Measurements from ENCODE around the gene WDR72. TPM values are rescaled to one million over a fixed set of nuclear protein-coding genes. Genes with fewer than 3 reads are reported as not detected.

Gene WDR72
- total RNA-seq, 2 experiments from 2014 or later: not detected

DNA sequence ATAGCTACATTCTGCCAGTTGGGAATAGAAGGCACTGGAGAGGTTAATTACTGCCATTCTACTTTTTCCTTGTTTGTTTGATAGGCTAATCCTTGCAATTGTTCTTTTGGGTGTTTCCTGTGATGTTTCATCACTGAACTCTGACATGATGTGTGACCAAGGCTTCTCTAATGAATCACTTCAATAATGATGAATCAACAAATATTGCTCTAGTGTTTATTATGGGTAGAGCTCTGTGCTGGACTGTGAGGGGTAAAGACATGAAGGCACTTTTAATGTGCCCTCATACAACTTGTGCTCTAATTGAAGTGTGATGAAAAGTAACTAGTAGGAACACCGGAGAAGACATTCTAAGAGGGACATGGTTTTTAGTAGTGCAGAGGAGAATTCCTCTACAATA lies 233.6 kb downstream of the WDR72 start:
- ChIA-PET POLR2A (no interaction called here), CTCF (interaction anchor here (1.6 kb wide), 1 partner anchor 11 kb away, joined by 3 read pairs; no protein-coding TSS in a partner anchor)
- H3K27me3 Mint-ChIP-seq: no peaks in the 10 kb centered on the region
- no peaks in the 10 kb centered on the region for H3K36me3 Mint-ChIP-seq (ENCODE audit: low read depth)
- no peak overlapping the region for H3K27ac Mint-ChIP-seq
- no peak for DNase-seq
- no peaks in the 10 kb centered on the region for H3K4me1 Mint-ChIP-seq
- no peak overlapping the region for H3K4me3 Mint-ChIP-seq
- H3K9me3 Mint-ChIP-seq: no peaks in the 10 kb centered on the region

DNA sequence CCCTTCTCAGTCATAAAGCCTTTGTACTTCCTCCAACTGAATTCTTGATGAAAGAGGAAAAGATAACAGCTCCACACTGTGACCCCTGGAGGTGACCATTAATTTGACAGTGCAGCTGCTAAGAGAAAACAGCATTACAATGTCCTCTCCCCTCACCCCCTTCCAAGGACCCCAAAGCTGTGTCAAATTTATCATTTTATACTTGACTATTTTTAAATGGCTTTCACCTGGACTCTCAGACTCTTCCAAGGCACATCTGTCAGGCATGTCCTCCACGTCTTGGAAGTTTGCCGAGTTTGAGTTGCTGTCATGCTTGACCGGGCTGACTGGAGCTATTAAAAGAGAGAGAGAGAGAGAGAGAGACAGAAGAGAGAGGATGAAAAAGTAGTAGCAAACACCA lies 236.5 kb downstream of the WDR72 start:
- H3K4me1 Mint-ChIP-seq: no peaks in the 10 kb centered on the region
- H3K9me3 Mint-ChIP-seq: no peaks in the 10 kb centered on the region
- DNase-seq: no peak
- H3K36me3 Mint-ChIP-seq (ENCODE audit: low read depth): no peaks in the 10 kb centered on the region
- POLR2A ChIA-PET: no interaction called here
- CTCF ChIA-PET: no interaction called here
- H3K4me3 Mint-ChIP-seq: no peak overlapping the region
- H3K27ac Mint-ChIP-seq: no peak overlapping the region
- no peaks in the 10 kb centered on the region for H3K27me3 Mint-ChIP-seq

DNA sequence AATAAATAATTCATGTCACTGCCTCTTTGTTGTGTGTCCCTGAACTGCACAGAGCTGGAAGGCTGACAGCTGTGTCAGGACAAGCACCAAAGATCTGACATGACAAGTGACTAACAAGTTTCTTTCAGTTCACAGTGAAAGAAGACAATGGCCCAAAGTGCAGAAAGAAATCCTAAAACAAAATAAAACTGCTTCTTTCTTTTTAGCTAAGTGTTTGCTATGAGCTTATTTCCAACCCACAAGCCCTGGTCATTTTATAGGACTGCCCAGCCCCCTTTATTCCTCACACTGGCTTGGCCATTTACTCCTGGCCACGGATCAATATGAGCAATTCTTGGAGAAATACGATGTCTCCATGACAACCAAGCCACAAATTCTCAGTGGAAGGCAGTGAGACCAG lies 238.5 kb downstream of the WDR72 start:
- H3K27me3 Mint-ChIP-seq: no peaks in the 10 kb centered on the region
- no peak for DNase-seq
- no peak overlapping the region for H3K27ac Mint-ChIP-seq
- no peak overlapping the region for H3K4me3 Mint-ChIP-seq
- CTCF ChIA-PET: no interaction called here
- H3K36me3 Mint-ChIP-seq (ENCODE audit: low read depth): no peaks in the 10 kb centered on the region
- no peaks in the 10 kb centered on the region for H3K4me1 Mint-ChIP-seq
- H3K9me3 Mint-ChIP-seq: no peaks in the 10 kb centered on the region
- POLR2A ChIA-PET: no interaction called here

DNA sequence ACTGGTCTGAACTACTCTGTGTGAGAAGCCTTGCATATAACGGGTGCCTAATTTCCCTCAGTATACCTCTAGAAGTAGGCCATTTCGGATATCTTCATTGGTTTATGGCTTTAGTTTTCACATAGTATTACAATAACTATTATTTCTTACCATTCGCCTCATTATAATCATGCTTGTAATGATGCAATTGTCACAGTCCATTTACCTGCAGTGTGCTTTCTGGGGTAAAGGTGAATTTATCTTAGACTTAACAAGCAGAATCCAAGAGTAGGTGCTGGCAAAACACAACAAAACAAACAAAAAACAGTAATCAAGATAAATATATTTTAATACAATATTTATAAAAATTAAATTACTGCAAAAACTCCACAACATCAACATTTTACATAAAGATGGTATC lies 246.0 kb downstream of the WDR72 start:
- Mint-ChIP-seq H3K27ac (no peak overlapping the region), H3K4me1 (no peaks in the 10 kb centered on the region), H3K4me3 (no peak overlapping the region), H3K27me3 (peaks cover under 1% of the 10 kb centered on the region), H3K9me3 (no peaks in the 10 kb centered on the region), H3K36me3 (ENCODE audit: low read depth) (no peaks in the 10 kb centered on the region)
- ChIA-PET POLR2A (no interaction called here), CTCF (no interaction called here)
- DNase-seq: no peak

DNA sequence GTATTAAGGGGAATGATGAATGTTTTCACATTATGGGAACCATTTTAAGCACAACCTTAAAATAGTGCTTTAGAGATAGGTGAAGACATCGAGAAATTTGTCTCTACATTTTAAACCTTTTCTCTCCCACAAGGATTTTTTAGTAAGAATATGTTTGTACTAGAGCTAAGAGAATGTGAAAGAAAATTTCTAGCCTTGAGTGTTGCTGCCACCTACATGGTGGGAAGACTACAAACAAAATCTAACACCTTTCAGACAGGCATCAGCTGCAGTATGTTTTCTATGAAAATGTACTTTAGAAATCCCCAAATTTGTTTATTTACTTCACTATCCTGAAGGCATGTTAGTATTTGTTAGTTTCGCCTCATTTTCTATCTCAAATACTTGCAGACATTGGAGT lies 247.4 kb downstream of the WDR72 start:
- ChIA-PET POLR2A (no interaction called here), CTCF (no interaction called here)
- H3K4me1 Mint-ChIP-seq: no peaks in the 10 kb centered on the region
- no peak for DNase-seq
- H3K4me3 Mint-ChIP-seq: no peak overlapping the region
- no peak overlapping the region for H3K27ac Mint-ChIP-seq
- H3K27me3 Mint-ChIP-seq: peaks cover 2% of the 10 kb centered on the region
- no peaks in the 10 kb centered on the region for H3K9me3 Mint-ChIP-seq
- no peaks in the 10 kb centered on the region for H3K36me3 Mint-ChIP-seq (ENCODE audit: low read depth)

DNA sequence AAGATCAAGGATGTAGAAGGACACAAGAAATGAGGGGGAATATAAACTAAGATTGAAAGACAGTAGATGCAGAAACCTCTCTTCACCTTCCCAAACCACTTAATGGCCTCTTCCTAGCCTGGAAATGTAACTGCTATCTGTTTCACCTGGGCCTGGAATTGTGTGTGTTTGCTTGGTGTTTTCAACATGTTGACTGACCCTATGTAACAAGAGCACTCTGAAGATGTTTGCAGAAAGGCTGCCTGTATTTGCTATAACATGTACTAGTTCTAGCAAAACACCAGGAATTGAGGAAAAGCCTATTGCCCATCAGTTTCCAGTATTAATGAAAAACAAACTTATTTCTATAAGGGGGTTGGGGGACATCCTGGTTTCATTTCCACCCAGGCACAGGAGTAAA lies 248.3 kb downstream of the WDR72 start:
- POLR2A ChIA-PET: no interaction called here
- Mint-ChIP-seq H3K27me3 (peaks cover 2% of the 10 kb centered on the region), H3K36me3 (ENCODE audit: low read depth) (no peaks in the 10 kb centered on the region), H3K27ac (no peak overlapping the region), H3K4me3 (no peak overlapping the region), H3K4me1 (no peaks in the 10 kb centered on the region), H3K9me3 (no peaks in the 10 kb centered on the region)
- CTCF ChIA-PET: no interaction called here
- DNase-seq: no peak

DNA sequence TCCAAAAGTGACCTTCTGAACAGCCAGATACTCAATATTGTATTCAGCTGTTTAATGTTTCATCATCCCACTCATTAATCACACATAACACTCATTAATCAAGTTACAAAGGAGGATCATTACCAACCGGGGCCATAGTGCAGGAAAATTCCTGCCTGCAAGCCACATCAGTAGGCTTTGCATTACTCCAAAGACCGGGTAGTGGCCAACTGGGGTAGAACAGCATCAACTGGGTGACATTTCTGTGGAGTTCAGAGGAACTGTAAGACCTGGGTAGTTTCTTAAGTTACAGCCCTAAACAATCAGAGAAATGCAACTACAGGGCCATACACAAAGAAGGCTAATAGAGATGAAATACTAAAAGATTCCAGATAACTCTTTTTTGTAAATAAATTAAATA lies 253.1 kb downstream of the WDR72 start:
- Mint-ChIP-seq H3K4me3 (no peak overlapping the region), H3K27ac (no peak overlapping the region), H3K36me3 (ENCODE audit: low read depth) (no peaks in the 10 kb centered on the region), H3K27me3 (peaks cover 2% of the 10 kb centered on the region), H3K9me3 (no peaks in the 10 kb centered on the region), H3K4me1 (no peaks in the 10 kb centered on the region)
- ChIA-PET CTCF (no interaction called here), POLR2A (no interaction called here)
- no peak for DNase-seq

DNA sequence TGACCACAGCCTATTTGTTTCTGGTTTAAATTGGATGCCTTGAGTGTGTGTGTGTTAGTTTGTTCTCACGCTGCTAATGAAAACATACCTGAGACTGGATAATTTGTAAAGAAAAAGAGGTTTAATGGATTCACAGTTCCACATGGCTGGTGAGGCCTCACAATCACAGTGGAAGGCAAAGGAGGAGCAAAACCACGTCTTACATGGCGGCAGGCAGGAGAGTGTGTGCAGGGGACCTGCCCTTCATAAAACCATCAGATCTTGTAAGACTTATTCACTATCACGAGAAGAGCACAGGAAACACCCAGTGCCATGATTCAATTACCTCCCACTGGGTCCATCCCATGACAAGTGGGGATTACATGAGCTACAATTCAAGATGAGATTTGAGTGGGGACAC lies 260.5 kb downstream of the WDR72 start:
- ChIA-PET POLR2A (no interaction called here), CTCF (no interaction called here)
- DNase-seq: no peak
- H3K36me3 Mint-ChIP-seq (ENCODE audit: low read depth): no peaks in the 10 kb centered on the region
- no peaks in the 10 kb centered on the region for H3K9me3 Mint-ChIP-seq
- no peaks in the 10 kb centered on the region for H3K27me3 Mint-ChIP-seq
- no peak overlapping the region for H3K27ac Mint-ChIP-seq
- H3K4me1 Mint-ChIP-seq: no peaks in the 10 kb centered on the region
- H3K4me3 Mint-ChIP-seq: no peak overlapping the region

DNA sequence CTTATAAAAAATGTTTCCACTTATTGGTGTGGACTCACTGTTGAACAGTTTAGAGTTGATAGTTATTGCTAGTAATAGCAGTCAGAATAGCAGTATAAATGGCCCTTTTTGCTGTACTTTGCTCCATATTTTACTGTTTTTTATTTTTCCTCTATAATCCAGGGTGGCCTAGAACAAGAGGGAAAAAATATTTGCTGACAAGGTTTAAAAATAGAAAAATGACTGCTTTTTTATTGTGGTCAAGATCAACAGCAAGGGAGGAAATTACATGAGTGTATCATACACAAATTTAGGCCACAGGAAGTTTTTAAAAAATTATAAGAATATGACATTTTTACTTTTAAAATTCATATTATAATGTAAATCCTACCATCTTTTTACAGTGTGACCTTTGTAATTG lies 269.1 kb downstream of the WDR72 start:
- no peak for DNase-seq
- H3K27ac Mint-ChIP-seq: no peak overlapping the region
- H3K9me3 Mint-ChIP-seq: no peaks in the 10 kb centered on the region
- H3K4me3 Mint-ChIP-seq: no peak overlapping the region
- no peaks in the 10 kb centered on the region for H3K27me3 Mint-ChIP-seq
- H3K4me1 Mint-ChIP-seq: no peaks in the 10 kb centered on the region
- ChIA-PET POLR2A (no interaction called here), CTCF (no interaction called here)
- H3K36me3 Mint-ChIP-seq (ENCODE audit: low read depth): no peaks in the 10 kb centered on the region

DNA sequence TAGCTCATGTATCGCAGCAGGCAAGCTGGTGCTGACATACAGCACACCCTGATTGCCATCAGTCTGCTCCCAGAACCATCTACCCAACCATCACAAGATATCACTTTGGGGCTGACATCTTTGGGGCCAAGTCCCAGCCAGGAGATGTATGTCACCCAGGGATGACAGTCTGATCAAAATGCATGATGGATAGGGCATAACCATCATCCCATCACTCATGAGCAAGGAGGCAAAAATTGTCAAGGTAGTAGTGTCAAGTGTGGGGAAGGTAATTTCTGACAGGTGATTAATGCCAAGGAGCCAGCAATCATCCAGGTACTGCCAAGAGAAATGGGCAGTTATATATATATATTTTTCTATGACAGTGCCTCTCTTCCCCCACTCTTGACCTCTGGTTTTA lies 277.4 kb downstream of the WDR72 start:
- Mint-ChIP-seq H3K36me3 (ENCODE audit: low read depth) (no peaks in the 10 kb centered on the region), H3K27ac (no peak overlapping the region), H3K9me3 (no peaks in the 10 kb centered on the region), H3K4me3 (no peak overlapping the region), H3K27me3 (no peaks in the 10 kb centered on the region), H3K4me1 (no peaks in the 10 kb centered on the region)
- no peak for DNase-seq
- POLR2A ChIA-PET: no interaction called here
- CTCF ChIA-PET: no interaction called here

DNA sequence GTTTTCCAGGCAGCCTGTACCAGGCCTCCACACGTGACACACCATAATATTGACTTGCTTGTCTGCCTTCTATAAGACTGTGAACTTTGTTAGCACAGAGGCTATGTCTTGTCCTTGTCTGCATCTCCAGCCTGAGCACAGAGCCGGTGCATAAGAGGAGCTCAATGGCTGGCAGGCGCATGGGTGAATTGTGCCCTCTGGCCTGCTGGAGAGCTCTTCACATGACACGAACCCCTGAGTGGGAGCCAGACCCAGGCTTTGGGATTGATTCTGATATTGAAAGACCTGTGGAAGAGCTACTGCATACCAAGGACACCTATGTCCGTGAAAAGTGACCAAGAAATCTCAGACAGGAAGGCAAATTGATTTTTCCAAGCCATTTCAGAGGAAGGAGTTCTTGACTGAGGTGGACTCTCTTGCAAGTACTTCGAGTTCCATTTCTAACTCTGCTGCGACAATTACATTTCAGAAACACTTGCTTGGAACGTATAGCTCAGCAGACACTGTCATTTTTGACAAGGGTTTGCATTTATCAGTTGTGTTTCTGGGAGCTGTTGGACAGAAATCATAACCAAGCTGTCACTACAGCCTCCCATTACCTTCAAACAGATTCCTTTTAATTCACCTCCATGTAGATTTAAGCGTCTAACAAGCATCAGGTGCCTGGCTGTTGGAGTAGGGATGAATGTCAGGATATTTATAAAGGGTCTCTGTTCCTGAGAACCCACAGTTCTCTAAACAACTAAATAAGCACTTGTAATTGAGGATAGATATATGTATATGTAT lies 281.3 kb downstream of the WDR72 start:
- Mint-ChIP-seq H3K4me1 (no peaks in the 10 kb centered on the region), H3K27me3 (no peaks in the 10 kb centered on the region), H3K27ac (no peak overlapping the region), H3K9me3 (no peaks in the 10 kb centered on the region), H3K36me3 (ENCODE audit: low read depth) (no peaks in the 10 kb centered on the region), H3K4me3 (no peak overlapping the region)
- POLR2A ChIA-PET: no interaction called here
- DNase-seq: no peak
- CTCF ChIA-PET: no interaction called here

DNA sequence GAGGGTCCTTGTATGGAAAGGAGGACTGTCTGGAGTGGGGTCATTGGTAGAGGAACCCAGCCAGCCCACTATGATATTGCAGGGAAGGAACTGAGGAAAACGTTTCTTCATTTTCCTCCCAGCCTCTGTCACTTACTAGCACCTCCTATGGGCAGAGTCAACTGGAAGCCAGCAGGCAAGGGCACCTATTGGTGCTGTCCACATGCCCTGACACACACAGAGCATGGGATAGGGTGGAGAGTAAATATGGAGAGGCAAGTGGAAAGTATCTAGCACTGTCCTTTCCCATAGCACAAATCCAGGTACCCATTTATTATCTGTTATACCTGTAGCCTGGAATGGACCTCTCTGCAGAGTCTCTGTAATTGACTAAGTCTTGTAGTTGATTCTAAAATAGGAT lies 285.6 kb downstream of the WDR72 start:
- ChIA-PET CTCF (no interaction called here), POLR2A (no interaction called here)
- no peak for DNase-seq
- Mint-ChIP-seq H3K36me3 (ENCODE audit: low read depth) (no peaks in the 10 kb centered on the region), H3K4me1 (no peaks in the 10 kb centered on the region), H3K27ac (no peak overlapping the region), H3K27me3 (no peaks in the 10 kb centered on the region), H3K4me3 (no peak overlapping the region), H3K9me3 (peaks cover 6% of the 10 kb centered on the region)

DNA sequence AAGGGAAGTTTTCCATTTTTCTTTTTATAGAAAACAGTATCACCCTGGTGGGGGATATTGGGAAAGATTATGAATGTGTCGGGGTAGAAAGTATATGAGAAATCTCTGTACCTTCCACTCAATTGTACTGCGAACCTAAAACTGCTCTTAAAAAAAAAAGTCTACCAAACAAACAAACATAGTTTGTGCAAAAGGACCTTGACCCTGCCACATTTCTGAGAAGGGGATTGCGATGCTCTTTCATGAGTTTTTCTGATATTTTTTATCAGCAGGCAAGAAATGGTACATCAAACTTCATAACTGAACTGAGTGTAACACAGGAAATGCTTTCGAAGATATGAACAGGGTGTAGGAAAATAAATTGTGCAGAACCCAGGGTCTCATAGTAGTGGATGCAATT lies 286.0 kb downstream of the WDR72 start:
- H3K36me3 Mint-ChIP-seq (ENCODE audit: low read depth): no peaks in the 10 kb centered on the region
- H3K27ac Mint-ChIP-seq: no peak overlapping the region
- ChIA-PET POLR2A (no interaction called here), CTCF (no interaction called here)
- no peak overlapping the region for H3K4me3 Mint-ChIP-seq
- no peaks in the 10 kb centered on the region for H3K4me1 Mint-ChIP-seq
- H3K9me3 Mint-ChIP-seq: peaks cover 6% of the 10 kb centered on the region
- DNase-seq: no peak
- H3K27me3 Mint-ChIP-seq: no peaks in the 10 kb centered on the region

DNA sequence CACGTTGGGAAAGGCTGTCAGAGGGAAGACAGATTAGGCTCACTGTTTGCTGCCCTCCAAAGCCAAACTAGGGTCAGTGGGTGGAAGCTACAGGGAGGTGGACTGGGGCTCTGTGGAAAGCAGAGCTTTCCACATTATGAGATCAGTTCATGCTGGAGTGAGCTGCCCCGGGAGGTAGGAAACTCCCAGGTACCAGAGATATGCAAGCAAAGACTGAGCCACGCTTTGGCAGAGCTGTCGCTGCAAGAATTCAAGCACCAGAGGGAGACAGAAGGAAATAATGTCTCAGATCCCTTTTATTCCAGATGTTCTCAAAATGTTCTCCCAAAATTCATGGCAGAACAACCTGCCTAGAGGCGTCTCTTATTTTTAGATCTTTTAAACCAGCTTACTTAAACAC lies 286.6 kb downstream of the WDR72 start:
- no peaks in the 10 kb centered on the region for H3K4me1 Mint-ChIP-seq
- no peak for DNase-seq
- H3K9me3 Mint-ChIP-seq: peaks cover 6% of the 10 kb centered on the region
- no peak overlapping the region for H3K4me3 Mint-ChIP-seq
- CTCF ChIA-PET: no interaction called here
- POLR2A ChIA-PET: no interaction called here
- H3K27ac Mint-ChIP-seq: no peak overlapping the region
- no peaks in the 10 kb centered on the region for H3K36me3 Mint-ChIP-seq (ENCODE audit: low read depth)
- no peaks in the 10 kb centered on the region for H3K27me3 Mint-ChIP-seq

All from activated CD4-positive, alpha-beta T cell treated with anti-CD3 and anti-CD28 coated beads, Interleukin-2, amount 10 ng/mL, durations not matched to agents 7 days and 5 days (primary cell).